GM18508 (cell line): ENCODE results near the gene RBM10.
"Not testable (repeated sequence)": the region's sequence is repeated elsewhere in the genome, so short reads cannot be mapped to it uniquely, and the experiment has no call there.

Experiments
- ATAC-seq: cut with Tn5 transposase; IDR thresholded peaks from one replicate; pipeline ENCODE4 v1.9.1; 2021; ENCODE audit warnings: moderate number of reproducible peaks; ENCODE audit not compliant: insufficient read depth, unreplicated experiment

Gene RBM10, protein sequence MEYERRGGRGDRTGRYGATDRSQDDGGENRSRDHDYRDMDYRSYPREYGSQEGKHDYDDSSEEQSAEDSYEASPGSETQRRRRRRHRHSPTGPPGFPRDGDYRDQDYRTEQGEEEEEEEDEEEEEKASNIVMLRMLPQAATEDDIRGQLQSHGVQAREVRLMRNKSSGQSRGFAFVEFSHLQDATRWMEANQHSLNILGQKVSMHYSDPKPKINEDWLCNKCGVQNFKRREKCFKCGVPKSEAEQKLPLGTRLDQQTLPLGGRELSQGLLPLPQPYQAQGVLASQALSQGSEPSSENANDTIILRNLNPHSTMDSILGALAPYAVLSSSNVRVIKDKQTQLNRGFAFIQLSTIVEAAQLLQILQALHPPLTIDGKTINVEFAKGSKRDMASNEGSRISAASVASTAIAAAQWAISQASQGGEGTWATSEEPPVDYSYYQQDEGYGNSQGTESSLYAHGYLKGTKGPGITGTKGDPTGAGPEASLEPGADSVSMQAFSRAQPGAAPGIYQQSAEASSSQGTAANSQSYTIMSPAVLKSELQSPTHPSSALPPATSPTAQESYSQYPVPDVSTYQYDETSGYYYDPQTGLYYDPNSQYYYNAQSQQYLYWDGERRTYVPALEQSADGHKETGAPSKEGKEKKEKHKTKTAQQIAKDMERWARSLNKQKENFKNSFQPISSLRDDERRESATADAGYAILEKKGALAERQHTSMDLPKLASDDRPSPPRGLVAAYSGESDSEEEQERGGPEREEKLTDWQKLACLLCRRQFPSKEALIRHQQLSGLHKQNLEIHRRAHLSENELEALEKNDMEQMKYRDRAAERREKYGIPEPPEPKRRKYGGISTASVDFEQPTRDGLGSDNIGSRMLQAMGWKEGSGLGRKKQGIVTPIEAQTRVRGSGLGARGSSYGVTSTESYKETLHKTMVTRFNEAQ

DNA sequence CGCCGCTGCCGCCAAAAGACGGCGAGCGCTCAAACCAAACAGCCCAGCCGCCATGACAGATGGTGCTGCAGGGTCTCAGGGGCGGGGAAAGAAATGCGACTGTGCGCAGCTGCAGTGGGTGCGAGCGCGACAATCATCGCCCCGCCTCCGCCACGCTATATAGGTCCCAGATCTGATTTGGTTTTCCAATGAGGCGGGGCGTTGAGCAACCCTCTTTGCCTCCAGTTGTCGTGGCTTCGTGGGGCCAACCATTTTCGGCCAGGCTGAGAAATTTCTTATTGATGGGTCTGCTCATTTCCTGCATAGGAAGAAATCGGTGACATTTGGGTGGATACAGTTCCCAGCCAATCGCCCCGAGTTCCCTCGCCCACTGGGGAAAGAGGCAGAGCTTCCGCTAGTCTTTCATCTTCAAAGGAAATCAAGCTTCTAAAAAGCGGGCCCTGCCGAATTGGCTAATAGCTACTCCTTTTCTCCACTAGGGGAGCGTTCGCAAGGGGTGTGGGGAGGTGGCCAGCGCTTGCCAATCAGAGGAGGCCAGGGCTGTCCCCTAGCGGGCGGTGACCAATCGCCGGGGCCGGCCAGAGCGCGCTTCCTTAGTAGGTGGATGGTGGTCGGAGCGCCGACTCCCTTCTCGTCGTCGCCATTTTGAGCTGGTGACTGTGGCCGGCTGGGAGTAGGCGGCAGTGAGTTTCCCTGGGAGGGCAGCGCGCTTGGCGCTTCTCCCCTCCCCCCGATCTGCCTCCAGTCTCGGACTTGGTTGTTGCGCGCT is at the start of gene RBM10, which contains the start of gene NDUFB11:
TSS of gene RBM10 (plus strand) at position 596 of the 769 bp plus-strand sequence. CDS start 2,261 bp downstream, outside the sequence.
TSS of gene NDUFB11 (minus strand) at position 77 of the 769 bp plus-strand sequence. CDS start at position 54, 23 bp downstream.
- peak; percentile 73 for ATAC-seq

DNA sequence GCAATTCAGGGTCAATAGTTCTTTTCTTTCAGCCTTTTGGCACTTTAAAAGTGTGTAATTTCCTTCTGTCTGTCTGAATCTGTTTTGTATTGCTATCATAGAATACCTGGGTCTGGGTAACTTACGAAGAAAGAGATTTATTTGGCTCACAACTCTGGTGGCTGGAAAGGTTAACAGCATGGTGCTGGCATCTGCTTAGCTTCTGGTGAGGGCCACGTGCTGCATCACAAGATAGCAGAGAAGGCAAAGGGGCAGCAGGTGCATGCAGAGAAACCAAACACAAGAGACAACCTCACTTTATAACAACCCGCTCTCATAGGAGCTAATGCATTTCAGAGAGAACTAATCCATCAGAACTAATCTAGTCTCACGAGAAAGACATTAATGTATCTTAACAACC is 48.0 kb upstream of the RBM10 start:
- ATAC-seq: no peak

DNA sequence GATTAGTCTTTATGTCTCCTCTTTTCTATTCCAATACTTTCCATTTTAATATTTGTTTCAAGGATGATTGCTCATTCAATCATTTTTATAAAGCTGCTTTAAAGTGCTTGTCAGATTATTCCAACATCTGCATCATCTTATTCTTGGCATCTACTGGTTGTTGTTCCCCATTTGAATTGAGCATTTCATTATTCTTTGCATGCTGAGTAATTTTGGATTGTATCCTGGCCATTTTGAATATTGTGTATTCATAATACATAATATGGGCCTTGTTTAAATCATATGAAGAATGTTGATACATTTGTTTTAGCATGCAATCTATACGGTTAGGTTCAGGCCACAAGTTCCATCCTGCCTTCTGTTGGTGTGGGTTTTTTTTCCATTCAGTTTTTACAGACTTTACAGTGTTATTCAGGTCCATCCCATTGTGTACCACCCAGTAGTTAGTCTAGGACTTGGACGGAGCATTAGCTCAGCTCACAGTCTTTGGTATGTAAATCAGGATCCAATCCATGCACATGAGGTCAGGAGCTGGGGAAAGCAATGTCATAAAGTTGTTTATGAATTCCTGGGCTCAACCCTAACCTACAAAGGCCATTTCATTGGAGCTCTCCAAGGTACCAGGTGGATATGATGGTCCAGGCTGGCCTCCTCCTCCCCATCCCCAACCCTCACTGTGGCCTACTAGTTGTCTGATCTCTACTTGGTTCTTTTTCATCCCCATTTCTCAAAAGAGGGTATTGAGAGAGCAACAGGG is 46.5 kb upstream of the RBM10 start:
- no peak for ATAC-seq

DNA sequence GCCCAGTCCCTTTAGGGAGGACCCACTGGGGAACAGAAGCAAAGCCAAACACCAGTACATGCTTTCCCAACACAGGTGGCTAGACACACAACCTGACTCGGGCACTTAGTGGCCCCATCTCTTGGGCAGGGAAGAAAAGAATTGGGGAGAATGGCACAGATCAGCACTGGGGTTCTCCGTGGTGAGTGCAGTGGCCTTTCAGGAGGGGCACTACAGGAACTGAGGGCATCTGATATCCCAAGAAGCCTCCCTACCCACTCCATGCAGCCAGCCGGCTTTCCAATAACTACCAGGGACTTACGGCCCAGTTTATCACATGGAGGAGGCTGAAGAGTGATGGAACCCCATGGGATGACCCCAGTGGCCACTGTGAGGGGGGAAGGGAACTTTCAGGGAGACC is 43.8 kb upstream of the RBM10 start:
- no peak for ATAC-seq

DNA sequence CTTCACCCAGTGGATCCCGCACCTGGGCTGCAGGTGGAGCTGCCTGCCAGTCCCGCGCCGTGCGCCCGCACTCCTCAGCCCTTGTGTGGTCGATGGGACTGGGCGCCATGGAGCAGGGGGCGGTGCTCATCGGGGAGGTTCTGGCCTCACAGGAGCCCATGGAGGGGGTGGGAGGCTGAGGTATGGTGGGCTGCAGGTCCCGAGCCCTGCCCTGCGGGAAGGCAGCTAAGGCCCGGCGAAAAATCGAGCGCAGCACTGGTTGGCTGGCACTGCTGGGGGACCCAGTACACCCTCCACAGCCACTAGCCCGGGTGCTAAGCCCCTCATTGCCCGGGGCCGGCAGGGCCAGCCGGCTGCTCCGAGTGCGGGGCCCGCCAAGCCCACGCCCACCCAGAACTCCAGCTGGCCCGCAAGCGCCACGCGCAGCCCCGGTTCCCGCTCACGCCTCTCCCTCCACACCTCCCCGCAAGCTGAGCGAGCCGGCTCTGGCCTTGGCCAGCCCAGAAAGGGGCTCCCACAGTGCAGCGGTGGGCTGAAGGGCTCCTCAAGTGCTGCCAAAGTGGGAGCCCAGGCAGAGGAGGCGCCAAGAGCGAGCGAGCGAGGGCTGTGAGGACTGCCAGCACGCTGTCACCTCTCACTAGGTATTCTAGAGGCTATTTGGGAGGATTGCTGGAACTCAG is 33.9 kb upstream of the RBM10 start:
- not testable (repeated sequence) for ATAC-seq

DNA sequence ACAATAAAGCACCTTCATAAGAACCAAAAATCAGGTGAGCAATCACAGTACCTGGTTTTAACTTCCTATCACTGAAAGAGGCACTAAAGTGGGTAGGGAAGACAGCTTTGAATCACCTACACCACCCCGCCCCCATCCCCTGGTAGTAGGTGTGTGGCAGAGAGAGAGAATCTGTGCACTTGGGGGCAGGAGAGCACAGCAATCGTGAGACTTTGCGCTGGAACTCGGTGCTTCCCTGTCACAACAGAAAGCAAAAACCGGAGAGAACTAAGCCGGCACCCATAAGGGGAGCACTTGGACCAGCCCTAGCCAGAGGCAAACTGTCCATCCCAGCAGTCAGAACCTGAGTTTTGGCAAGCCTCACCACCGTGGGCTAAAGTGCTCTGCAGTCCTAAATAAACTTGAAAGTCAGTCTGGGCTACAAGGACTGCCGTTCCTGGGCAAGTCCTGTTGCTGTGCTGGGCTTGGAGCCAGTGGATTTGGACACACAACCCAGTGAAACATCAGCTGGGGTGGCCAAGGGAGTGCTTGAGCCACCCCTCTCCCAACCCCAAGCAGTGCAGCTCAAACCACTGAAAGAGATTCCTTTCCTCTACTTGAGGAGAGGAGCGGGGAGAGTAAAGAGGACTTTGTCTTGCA is 32.6 kb upstream of the RBM10 start:
- ATAC-seq: no peak

DNA sequence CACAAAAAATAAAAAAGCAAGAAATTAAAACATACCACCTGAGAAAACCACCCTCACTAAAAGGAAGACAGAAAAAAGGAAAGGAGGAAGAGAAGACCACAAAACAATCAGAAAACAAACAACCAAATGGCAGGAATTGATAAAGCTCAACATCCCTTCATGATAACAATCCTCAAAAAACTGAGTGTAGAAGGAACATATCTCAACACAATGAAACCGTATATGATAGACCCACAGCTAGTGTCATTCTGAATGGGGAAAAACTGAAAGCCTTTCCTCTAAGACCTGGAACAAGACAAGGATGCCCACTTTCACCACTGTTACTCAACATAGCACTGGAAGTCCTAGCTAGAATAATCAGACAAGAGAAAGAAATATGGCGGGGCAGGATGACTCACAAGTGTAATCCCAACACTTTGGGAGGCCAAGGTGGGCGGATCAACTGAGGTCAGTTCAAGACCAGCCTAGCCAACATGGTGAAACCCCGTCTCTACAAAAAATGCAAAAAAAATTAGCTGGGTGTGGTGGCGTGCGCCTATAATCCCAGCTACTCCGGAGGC is 28.4 kb upstream of the RBM10 start:
- not testable (repeated sequence) for ATAC-seq

DNA sequence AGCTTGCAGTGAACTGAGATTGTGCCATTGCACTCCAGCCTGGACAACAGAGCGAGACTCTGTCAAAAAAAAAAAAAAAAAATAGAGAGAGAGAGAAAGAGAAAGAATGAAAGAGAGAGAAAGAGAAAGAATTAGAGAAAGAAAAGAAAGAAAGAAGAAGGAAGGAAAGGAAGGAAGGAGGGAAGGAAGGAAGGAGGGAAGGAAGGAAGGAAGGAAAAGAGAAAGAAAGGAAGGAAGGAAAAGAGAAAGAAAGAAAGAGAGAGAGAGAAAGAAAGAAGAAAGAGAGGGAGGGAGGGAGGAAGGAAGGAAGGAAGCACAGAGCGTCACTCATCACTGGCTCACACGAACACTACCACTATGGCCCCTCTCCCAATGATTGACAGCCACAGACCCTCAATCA is 20.6 kb upstream of the RBM10 start:
- not testable (repeated sequence) for ATAC-seq

DNA sequence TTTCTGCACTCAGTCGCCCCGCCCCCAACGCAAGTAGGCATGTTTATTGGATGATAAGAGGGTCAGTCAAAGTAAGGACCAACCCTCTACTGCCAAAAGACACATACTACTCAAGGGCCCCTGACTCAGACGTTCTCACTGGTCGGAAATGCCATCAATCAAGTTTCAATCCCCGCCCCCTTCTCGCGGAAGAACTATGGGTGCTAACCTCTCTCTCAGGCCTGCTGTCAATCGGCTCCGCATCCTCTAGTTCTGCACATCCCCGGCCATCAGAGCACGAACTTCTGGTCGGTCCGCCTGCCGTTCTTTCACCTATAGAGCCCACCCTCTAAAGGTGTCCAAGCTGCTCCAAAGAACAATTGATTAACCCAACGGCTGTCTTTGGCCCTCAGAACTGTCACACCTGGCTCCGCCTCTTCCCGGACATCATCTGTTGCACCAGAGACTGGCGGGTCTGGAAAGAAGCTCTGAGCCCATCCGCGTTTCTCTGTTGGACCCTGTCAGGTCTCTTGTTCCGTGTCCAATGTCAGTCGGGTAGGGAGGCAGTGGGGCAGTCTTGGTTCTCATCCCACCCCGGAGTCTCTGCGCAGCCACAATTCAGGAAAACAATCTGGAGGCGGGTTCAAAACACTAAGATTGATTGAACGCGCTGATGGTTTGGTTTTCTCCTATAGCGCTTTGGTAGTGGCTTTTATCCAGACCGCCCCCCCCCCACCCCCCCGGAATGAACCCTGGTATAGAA is 15.7 kb upstream of the RBM10 start:
- no peak for ATAC-seq

DNA sequence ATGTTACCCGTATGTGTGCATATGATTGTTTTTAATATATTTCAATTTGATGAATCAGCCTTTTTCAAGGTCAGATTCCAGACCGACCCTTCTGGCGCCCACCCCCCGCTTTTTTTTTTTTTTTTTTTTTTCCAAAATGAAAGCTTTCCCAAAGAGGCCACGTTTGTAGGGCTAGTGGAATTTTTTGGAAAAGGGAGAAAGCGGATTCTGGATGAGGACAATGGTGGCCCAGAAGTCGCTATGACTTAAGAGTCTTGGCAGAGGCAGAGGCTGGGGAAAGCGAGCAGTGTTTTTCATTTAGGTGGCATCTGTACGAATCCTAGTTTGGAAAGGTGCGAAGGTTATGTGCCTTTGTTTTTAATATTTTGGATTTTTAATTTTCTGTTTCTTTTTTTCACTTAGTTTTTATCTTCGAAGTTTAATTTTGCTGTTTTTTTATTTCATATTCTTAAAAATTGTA is 15.1 kb upstream of the RBM10 start:
- ATAC-seq: no peak

DNA sequence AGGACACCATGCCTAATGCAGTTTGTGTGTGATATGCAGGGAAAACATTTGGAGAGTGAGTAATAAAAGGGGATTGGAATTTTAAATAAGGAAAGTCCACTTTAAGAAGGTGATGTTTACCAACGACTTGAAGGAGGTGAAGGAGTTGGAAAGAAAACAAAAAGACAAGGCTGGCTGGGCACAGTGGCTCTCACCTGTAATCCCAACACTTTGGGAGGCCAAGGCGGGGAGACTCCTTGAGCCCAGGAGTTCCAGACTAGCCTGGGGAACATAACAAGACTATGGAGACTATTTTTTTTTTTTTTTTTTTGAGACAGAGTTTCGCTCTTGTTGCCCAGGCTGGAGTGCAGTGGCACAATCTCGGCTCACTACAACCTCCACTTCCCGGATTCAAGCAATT is 11.5 kb upstream of the RBM10 start:
- no peak for ATAC-seq

DNA sequence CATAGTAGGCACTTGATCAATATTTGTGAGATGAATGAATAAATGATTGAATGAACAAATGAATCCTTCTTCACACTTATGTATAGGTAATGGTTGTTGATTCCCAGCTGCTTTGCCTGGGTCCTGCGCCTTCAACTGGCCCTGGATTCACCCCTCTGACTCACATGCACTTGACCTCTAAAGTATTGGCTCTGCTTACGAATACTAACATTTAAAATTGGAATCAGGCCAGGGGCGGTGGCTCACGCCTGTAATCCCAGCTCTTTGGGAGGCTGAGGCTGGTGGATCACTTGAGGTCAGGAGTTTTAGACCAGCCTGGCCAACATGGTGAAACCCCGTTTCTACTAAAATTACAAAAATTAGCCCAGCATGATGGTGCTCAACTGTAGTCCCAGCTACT is 9.4 kb upstream of the RBM10 start:
- not testable (repeated sequence) for ATAC-seq

DNA sequence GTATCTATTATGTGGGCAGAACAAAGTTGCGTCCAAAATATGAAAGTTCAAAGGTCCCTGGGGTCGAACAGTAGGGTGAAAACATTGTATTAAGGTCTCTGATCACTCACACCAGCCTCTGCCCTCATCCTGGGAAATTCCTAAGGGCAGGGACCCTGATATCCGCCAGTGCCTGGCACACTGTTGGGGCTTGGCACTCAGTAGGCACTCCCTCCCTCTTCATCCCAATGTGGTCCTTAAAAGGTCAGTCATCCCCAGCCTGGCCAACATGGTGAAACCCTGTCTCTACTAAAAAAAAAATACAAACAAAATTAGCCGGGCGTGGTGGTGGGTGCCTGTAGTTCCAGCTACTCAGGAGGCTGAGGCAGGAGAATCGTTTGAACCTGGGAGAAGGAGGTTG is 6.8 kb upstream of the RBM10 start:
- no peak for ATAC-seq

DNA sequence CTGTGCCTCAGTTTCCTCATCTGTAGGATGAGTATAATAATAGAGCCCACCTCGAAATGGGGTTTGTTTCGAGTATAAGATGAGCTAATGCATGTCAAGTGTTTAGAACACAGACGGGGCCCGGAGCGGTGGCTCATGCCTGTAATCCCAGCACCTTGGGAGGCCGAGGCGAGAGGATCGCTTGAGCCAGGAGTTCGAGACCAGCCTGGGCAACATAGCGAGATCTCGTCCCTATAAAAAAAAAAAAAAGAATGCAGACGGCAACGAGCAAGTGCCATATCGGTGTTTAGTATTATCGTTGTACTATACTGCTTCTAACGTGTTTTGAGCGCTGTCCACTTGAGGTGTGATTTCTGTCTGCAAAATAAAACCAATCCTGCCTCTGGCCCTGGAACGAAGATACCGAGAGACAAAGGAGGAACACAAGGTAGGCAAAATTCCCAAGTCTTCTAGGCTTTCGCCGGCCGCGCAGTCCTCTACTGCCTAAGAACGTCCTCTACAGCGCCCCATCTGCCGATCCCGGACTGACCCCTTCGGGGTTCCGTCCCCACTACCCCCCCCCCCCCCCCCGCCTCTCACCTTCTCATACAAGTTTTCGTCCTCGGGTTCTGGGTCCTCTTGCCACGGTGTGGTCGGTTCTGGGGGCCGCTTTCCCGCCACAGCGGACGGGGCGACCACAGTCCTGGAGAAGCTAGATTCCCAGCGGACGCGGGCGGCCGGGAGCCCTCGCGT is 961 bp upstream of the RBM10 start:
- ATAC-seq: no peak

DNA sequence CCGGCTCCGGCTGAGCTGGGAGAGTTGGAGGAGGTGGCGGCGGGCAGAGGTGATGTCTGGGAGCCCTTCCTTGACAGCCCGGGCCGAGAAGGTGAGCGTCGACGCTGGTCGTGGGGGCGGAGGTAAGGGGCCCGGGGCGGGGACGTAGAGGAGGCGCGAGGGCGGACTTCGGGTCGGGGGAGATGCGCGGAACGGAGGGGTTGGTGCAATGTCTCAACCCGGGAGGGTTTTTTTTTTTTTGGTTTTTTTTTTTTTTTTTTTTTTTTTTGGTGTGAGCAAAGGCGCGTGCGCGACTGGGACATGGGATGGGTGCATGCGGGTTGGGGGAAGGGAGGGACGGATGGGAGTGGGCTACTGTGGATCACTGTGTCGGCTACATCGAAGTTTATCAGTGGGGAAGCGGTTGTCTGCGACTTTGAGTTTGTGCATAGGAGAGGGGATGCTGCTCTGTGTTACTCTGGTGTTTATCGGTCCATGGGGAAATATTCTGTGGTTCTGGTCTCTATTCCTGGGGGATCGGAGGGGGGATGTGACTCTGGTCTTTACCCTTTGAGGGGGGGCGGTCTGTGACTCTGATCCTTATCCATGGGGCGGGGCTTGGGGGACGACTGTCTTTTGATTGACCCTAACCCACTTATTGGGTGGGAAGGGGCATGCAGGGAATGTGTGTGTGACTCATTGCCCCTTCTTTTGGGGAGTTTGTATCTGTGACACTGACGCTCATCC is 537 bp downstream of the RBM10 start:
- ATAC-seq: peak; percentile 11
